Endothelial cell of umbilical vein (primary cell): ENCODE data around the gene LRCOL1. TPM values are rescaled to one million over a fixed set of nuclear protein-coding genes. Genes with fewer than 3 reads are reported as not detected.

Source experiments
- BruUV-seq: library from RNA; stranded (reverse); fragments of 400-500 nt; replicated peaks from 2 replicates; lab custom pipeline; 2021; lab: Mats Ljungman, UMichigan
- CTCF ChIA-PET: fragments of 300-600, 350-600 bp; sonication (Branson Sonifier 250); formaldehyde crosslinking; loops from one replicate; lab custom pipeline; 2021; ENCODE audit warnings: antibody characterized with exemption, inconsistent platforms; lab: Charles Lee
- POLR2A ChIA-PET: fragments of 300-600, 350-600 bp; sonication (Branson Sonifier 250); formaldehyde crosslinking; loops from one replicate; lab custom pipeline; 2021; ENCODE audit warnings: antibody characterized with exemption, inconsistent platforms; lab: Charles Lee
- DNase-seq: peaks from one replicate; pipeline ENCODE4 v3.0.0-alpha.2; 2011; ENCODE audit warnings: low read depth, low spot score
- FAIRE-seq: peaks from 2 replicates; lab custom pipeline; 2011; peaks lifted over from hg19 to GRCh38; lab: Jason Lieb, UNC
- H2AFZ ChIP-seq: 2 replicates; pipeline ENCODE4 v1.6.0; 2012; ENCODE audit warnings: low read depth, low read length, control low read depth, inconsistent platforms
- H3K27ac ChIP-seq: 2 replicates; pipeline ENCODE4 v1.5.1; 2011; ENCODE audit warnings: low read depth, mild to moderate bottlenecking, control low read depth, low read length, moderate library complexity; ENCODE audit not compliant: insufficient read depth
- H3K27me3 ChIP-seq, 2 experiments: 2 replicates each; pipeline versions ENCODE4 v1.6.0 to v1.6.1; 2011; ENCODE audit warnings: low read length in 2 of 2, mixed read lengths in 1 of 2; ENCODE audit not compliant: control insufficient read depth in 2 of 2, insufficient read depth in 2 of 2
- H3K36me3 ChIP-seq, 2 experiments: 2 replicates in 1 of 2; 3 replicates in 1 of 2; pipeline ENCODE4 v1.5.1; 2011; ENCODE audit warnings: low read length in 2 of 2, mild to moderate bottlenecking in 1 of 2, moderate library complexity in 1 of 2; ENCODE audit not compliant: control insufficient read depth in 2 of 2, insufficient read depth in 2 of 2; ENCODE audit errors: extremely low read depth in 1 of 2
- H3K4me1 ChIP-seq: 3 replicates; pipeline ENCODE4 v1.5.1; 2011; ENCODE audit warnings: mild to moderate bottlenecking, low read length; ENCODE audit not compliant: control insufficient read depth, insufficient read depth; ENCODE audit errors: extremely low read depth
- H3K4me2 ChIP-seq: 2 replicates; pipeline ENCODE4 v1.6.1; 2011; ENCODE audit warnings: low read length, control low read depth, mixed read lengths; ENCODE audit not compliant: insufficient read depth
- H3K4me3 ChIP-seq, 3 experiments: fragments of 200-600 bp in 1 of 3; sonication (generic), shearing (Covaris generic) in 1 of 3; replicated peaks in 1 of 3; 2 replicates each; pipeline ENCODE4 v1.5.1; 2011 to 2016; ENCODE audit warnings: control low read depth in 3 of 3, low read length in 3 of 3, mild to moderate bottlenecking in 2 of 3, inconsistent platforms in 1 of 3, low read depth in 1 of 3, moderate library complexity in 1 of 3; ENCODE audit not compliant: insufficient read depth in 1 of 3
- H3K79me2 ChIP-seq: 2 replicates; pipeline ENCODE4 v1.6.0; 2012; ENCODE audit warnings: low read length, inconsistent platforms; ENCODE audit not compliant: control insufficient read depth, insufficient read depth
- H3K9ac ChIP-seq: replicated peaks from 2 replicates; pipeline ENCODE3; 2011; ENCODE audit warnings: low read length, control low read depth; ENCODE audit not compliant: insufficient read depth; ENCODE audit errors: extremely low read depth
- H3K9me1 ChIP-seq: replicated peaks from 3 replicates; pipeline ENCODE4 v1.6.0; 2011; ENCODE audit warnings: mild to moderate bottlenecking, low read length; ENCODE audit not compliant: control insufficient read depth, insufficient read depth; ENCODE audit errors: extremely low read depth
- H3K9me3 ChIP-seq: replicated peaks from 2 replicates; pipeline ENCODE4 v1.5.1; 2012; ENCODE audit warnings: low read length, inconsistent platforms; ENCODE audit not compliant: control insufficient read depth, insufficient read depth
- H4K20me1 ChIP-seq: replicated peaks from 2 replicates; pipeline ENCODE3; 2011; ENCODE audit warnings: mild to moderate bottlenecking, low read length; ENCODE audit not compliant: control insufficient read depth, insufficient read depth; ENCODE audit errors: extremely low read depth
- FOS ChIP-seq: IDR thresholded peaks from 2 replicates; pipeline ENCODE4 v1.6.1; 2011; ENCODE audit warnings: mild to moderate bottlenecking, low read length, moderate library complexity, borderline replicate concordance; ENCODE audit not compliant: insufficient read depth
- GATA2 ChIP-seq: IDR thresholded peaks from 2 replicates; pipeline ENCODE4 v1.7.0; 2011; ENCODE audit warnings: low read depth, mild to moderate bottlenecking, moderate library complexity, mixed read lengths, low read length; ENCODE audit not compliant: insufficient read length, insufficient read depth
- JUN ChIP-seq: IDR thresholded peaks from 2 replicates; pipeline ENCODE4 v1.6.1; 2011; ENCODE audit warnings: borderline replicate concordance, low read depth; ENCODE audit not compliant: insufficient read length, insufficient read depth
- dilution Hi-C: fragments of 300-500 bp; cut with MboI; formaldehyde crosslinking; loops from one replicate; pipeline ENCODE4 v1.15.0; 2019; ENCODE audit warnings: low sequenced_read_pairs; ENCODE audit not compliant: extremely low pct_ligation_motif_present
- intact Hi-C: fragments of 100-400 bp; cut with micrococcal nuclease; formaldehyde crosslinking; loops from one replicate; pipeline ENCODE4 v1.10.0; 2022
- polyA plus RNA-seq, 4 experiments: library from polyadenylated mRNA; depleted of rRNA in 3 of 4; stranded (reverse) in 3 of 4; unstranded in 1 of 4; fragments of >200 nt; gene quantifications; 2 replicates each; pipeline versions ENCODE4 v1.2.1 to v1.2.3, GENCODE V29; 2011 to 2012; ENCODE audit warnings: missing spikeins in 1 of 4
- total RNA-seq: library from RNA; stranded (reverse); gene quantifications from 2 replicates; pipeline ENCODE4 v1.2.3, GENCODE V29; 2021
- TF ChIP-seq, protein P1 (sequence below), 2 donors: IDR thresholded peaks; 1 replicate in 1 of 2; 2 replicates in 1 of 2; pipeline ENCODE4 v1.5.1; 2011; ENCODE audit warnings: low read length in 2 of 2, mild to moderate bottlenecking in 2 of 2, moderate library complexity in 2 of 2, control low read depth in 1 of 2, inconsistent platforms in 1 of 2, low read depth in 1 of 2; ENCODE audit not compliant: insufficient read depth in 1 of 2; ENCODE audit errors: extremely low read depth in 1 of 2

The LRCOL1 gene
- total and polyA plus RNA-seq, 2 donors (not counting 3 experiments of a cell fraction or from before 2014, with no cell fraction given), result 1.2 to 1.5 TPM

DNA sequence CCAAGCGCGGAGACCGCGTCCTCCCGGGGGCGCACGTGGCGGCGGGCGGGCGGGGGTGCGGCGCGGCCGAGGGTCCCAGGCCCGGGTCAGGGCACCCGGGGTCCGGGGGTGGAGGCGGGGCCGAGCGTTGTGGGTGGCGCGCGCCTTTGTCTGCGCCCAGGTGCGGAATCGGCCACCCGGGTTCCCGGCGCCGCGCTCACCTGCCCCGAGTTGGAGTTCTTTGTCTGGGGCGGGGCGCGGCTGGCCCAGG lies 50.1 kb downstream of the LRCOL1 start:
- H3K27ac ChIP-seq, result peak overlapping the region; percentile 41
- TF ChIP-seq, protein P1, sequence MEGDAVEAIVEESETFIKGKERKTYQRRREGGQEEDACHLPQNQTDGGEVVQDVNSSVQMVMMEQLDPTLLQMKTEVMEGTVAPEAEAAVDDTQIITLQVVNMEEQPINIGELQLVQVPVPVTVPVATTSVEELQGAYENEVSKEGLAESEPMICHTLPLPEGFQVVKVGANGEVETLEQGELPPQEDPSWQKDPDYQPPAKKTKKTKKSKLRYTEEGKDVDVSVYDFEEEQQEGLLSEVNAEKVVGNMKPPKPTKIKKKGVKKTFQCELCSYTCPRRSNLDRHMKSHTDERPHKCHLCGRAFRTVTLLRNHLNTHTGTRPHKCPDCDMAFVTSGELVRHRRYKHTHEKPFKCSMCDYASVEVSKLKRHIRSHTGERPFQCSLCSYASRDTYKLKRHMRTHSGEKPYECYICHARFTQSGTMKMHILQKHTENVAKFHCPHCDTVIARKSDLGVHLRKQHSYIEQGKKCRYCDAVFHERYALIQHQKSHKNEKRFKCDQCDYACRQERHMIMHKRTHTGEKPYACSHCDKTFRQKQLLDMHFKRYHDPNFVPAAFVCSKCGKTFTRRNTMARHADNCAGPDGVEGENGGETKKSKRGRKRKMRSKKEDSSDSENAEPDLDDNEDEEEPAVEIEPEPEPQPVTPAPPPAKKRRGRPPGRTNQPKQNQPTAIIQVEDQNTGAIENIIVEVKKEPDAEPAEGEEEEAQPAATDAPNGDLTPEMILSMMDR (IDR thresholded peaks at IDR 0.05; ENCODE audit: extremely low read depth in 1 of 2, insufficient read depth in 1 of 2, low read depth in 1 of 2, low read length in 2 of 2), result no peak
- no peak for TF ChIP-seq GATA2
- no peak for TF ChIP-seq FOS
- TF ChIP-seq JUN, result no peak
- H4K20me1 ChIP-seq, result peaks cover 2% of the 10 kb centered on the region
- ChIA-PET POLR2A (interaction anchor here (0.6 kb wide), 1 partner anchor 146 kb away, joined by 3 read pairs; no protein-coding TSS in a partner anchor), CTCF (interaction anchor here (0.6 to 3.7 kb wide), 16 partner anchors 9 to 709 kb away, joined by 3 to 58 read pairs (median 5); partner anchors contain the start of gene LRCOL1)
- no peaks in the 10 kb centered on the region for H3K9me1 ChIP-seq
- H3K4me2 ChIP-seq, result peak overlapping the region; percentile 72
- BruUV-seq, result no TSS peak
- dilution Hi-C loops (no loop called here), intact Hi-C loops (loop anchor here (1.0 to 2.0 kb wide), 3 partner anchors 55 to 131 kb away; partner anchors contain the start of gene FBRSL1)
- FAIRE-seq, result no peak
- peaks cover 42% of the 10 kb centered on the region for H3K79me2 ChIP-seq
- peaks cover 0 to 2% of the 10 kb centered on the region in 2 experiments for H3K36me3 ChIP-seq
- no peaks in the 10 kb centered on the region for H3K27me3 ChIP-seq
- peaks cover 5% of the 10 kb centered on the region for H3K4me1 ChIP-seq
- peak overlapping the region; percentile 79 to 91 (median 81) for H3K4me3 ChIP-seq
- DNase-seq, result no peak
- no peaks in the 10 kb centered on the region for H3K9me3 ChIP-seq
- peak overlapping the region; percentile 34 for H2AFZ ChIP-seq
- peak overlapping the region; percentile 67 for H3K9ac ChIP-seq
